ENCODE data around the gene MZF1. TPM values are rescaled to one million over a fixed set of nuclear protein-coding genes. Genes with fewer than 3 reads are reported as not detected.

Gene MZF1
- polyA plus RNA-seq, 3 donors, result 31.0 to 59.2 (median 54.2) TPM

DNA sequence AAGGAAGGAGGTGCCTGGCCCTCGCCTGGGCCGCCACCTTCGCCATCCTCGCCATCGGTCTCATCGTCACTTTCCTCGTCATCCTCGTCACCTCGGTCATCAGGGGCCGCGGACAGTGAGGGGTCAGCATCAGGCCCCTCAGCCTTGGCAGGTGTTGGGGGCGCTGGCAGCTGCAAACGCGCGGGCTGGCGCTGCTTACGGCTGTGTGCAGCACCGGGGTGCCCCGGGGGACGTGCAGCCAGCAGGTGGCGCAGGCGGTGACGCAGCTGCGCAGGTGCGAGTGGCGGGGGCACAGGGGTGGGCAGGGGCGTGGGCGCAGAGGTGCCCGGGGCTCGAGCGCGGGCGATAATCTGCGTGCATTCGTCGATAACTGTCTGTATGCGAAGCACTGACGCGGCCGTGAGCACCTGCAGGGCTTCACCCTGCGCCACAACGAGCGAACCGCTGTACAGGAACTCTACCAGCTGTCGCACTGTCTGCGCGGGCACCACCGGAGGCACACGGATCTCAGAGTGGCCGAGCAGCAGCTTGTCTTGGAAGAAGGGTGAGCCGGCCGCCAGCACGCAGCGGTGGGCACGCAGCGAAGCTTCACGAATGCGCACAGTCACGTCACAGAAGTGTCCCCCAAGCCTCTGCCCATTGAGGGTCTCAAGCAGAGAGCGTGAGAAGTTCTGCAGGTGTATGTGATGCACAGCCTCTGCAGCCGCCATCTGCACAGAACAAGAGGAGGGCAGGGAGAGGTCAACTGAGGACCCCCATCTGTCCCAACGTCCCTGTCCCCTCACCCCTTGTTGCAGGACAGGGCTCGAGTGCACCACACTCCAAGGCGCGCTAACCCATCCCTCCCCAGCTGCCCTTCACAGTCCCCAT is 55.9 kb downstream of the MZF1 start:
- no peak for DNase-seq

DNA sequence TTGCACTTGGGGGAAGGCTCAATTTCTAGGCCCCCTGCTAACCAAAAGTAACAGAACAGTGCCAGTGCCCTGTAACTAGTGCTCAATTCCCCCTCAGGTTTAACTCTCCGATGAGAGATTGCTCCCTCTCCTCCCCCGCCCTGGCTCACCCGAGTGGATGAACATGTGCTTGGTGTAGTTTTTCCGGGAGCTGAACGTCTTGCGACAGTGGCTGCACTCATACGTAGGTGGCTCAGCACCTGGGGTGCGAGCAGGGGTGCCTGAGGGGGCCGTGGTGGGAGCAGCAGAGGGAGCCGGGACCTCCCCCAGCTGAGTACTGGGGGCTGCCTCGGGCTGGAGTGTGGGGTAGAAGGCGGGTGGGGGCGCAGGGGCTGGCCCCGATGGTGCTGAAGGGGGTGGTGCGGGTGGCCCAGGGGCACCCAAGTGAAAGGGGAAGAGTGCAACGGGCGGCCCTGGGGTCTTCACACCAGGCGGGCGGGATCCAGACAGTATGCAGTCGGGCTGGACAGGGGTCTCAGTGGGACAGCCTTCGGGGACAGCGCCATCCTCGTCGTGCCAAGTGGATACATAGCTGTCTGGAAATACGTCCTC is 56.8 kb downstream of the MZF1 start:
- DNase-seq, result no peak

DNA sequence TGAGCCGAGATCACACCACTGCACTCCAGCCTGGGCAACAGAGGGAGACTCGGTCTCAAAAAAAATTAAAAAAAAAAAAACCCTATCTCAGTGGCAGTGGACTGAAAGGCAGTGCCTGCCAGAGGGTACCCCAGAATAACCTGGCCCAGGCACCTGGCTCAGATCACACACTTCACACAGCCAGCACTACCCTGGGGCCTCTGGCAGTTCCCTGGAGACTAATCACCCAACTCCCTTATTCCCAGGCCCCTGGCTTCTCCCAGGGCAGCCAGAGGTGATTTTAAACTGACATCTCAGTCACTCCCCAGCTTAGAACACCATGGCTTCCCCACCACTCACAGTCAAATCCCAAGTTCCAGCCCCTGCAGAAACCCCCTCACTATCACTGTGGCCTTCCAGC is 57.9 kb downstream of the MZF1 start:
- no peak for DNase-seq

DNA sequence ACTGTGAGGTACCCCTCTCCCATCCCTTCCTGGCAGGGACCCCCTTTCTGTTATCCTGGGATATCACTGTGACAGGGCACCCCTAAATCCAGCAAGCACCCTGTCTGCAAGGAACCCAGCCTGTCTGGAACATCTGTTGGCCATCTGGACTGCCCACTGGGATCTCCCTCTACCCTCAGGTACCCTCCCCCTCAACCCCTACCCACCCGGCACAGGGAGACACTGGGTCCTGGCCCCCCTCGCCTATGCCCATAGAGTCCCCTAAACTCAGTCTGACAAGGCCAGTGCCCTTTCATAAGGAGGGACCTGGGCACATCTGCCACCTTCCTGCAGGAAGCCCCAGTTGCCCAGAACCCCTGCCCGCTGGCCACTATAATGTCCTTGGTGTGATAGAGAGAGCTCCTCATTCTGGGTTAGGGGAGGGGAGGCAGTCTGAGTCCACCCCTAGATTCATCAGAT is 58.5 kb downstream of the MZF1 start:
- no peak for DNase-seq

DNA sequence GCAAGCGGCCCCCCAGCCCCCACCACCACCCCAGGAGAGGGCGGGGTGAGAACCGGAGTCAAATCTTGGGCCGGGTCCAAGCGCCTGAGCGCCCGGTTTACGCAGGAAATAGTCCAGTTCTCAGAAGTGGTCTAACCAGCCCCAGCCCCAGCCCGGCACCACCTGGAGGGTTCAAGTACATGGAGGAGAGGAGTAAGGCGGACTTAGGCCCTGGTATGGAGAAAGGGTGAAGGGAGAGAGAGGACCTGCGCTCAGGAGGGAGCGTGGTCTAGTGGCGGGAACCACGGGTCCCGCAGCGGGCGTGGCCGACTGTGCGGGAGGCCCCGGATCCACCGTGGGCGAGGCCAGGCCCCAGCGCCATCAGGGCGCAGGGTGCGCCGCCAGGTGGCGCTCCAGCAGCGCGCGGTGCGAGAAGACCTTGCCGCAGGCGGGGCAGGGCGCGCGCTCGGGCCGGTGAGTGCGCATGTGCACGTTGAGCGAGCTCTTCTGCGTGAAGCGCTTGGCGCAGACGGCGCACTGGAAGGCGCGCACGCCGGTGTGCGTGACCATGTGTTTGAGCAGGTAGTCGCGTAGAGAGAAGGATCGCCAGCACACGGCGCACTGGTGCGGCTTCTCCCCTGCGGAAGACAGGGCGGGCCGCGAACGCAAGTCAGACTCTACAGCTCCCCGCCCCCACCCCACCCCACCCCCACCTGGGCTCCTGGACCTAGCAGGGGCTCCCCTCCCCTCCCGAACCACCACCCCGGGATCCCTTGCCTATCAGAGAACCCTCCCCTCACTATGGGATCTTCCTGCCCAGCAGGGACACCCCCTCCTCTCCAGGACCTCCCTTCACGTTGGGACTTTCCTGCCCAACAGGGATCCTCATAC is 59.2 kb downstream of the MZF1 start:
- DNase-seq, result peak; percentile 86

DNA sequence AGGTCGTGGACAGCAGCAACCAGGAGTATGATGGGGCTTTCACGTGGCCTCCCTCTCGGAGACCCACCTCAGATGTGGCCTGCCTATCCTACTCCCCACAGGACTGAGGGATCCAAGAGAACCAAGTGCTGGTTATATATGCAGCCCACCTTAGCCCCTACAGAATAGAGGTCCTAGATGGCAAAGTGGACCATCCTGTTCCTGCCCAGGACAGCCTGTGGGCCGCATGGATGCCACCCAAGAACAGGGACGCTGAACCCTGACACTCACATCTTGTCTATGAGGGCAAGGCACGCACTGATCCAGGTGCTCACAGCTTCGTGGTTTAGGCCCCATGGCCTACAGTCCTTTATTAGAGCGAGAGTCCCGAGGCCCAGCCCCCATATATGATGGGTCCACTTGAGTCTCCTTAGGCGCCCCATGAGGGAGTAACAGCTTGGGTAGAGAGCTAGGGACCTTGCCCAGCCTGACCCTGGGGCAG is 59.9 kb downstream of the MZF1 start:
- no peak for DNase-seq

Other genes with a start within 250 kb of the MZF1 start
- 1 to 10 TPM; 3.8 to 4.1 (median 4.0) TPM for gene ZSCAN22, start 246.3 kb downstream of the MZF1 start, polyA plus RNA-seq (ENCODE audit: insufficient read length in 3 of 3)
- 1 to 10 TPM; 1.6 to 2.1 (median 2.0) TPM for gene A1BG, start 219.8 kb downstream of the MZF1 start, polyA plus RNA-seq (ENCODE audit: insufficient read length in 3 of 3)
- gene ZNF497, start 210.6 kb downstream of the MZF1 start, polyA plus RNA-seq (ENCODE audit: insufficient read length in 3 of 3), result 1 to 10 TPM; 5.0 to 7.1 (median 5.5) TPM
- gene ZNF837, start 192.3 kb downstream of the MZF1 start, polyA plus RNA-seq (ENCODE audit: insufficient read length in 3 of 3), result 1 to 10 TPM; 5.6 to 6.2 (median 5.8) TPM
- gene RPS5, start 186.1 kb downstream of the MZF1 start, polyA plus RNA-seq (ENCODE audit: insufficient read length in 3 of 3), result 1,000 to 10,000 TPM in 2 of 3 donors, 100 to 1,000 TPM in 1; 960 to 1,160 (median 1,095) TPM
- gene RNF225, start 177.7 kb downstream of the MZF1 start, polyA plus RNA-seq (ENCODE audit: insufficient read length in 3 of 3), result not detected
- 10 to 100 TPM; 13.2 to 16.5 (median 13.9) TPM for gene ZNF584, start 164.7 kb downstream of the MZF1 start, polyA plus RNA-seq (ENCODE audit: insufficient read length in 3 of 3)
- gene ZNF132, start 133.2 kb downstream of the MZF1 start, polyA plus RNA-seq (ENCODE audit: insufficient read length in 3 of 3), result 10 to 100 TPM; 13.6 to 16.7 (median 15.1) TPM
- gene ZNF324B, start 121.7 kb downstream of the MZF1 start, polyA plus RNA-seq (ENCODE audit: insufficient read length in 3 of 3), result 1 to 10 TPM; 7.2 to 7.6 (median 7.2) TPM
- 10 to 100 TPM; 10.0 to 13.4 (median 11.0) TPM for gene ZNF324, start 106.3 kb downstream of the MZF1 start, polyA plus RNA-seq (ENCODE audit: insufficient read length in 3 of 3)
- 10 to 100 TPM; 17.3 to 23.4 (median 19.3) TPM for gene ZNF446, start 97.0 kb downstream of the MZF1 start, polyA plus RNA-seq (ENCODE audit: insufficient read length in 3 of 3)
- gene SLC27A5, start 61.3 kb downstream of the MZF1 start, polyA plus RNA-seq (ENCODE audit: insufficient read length in 3 of 3), result 10 to 100 TPM; 13.3 to 13.8 (median 13.6) TPM
- 10 to 100 TPM; 14.5 to 19.1 (median 16.1) TPM for gene ZBTB45, start 53.5 kb downstream of the MZF1 start, polyA plus RNA-seq (ENCODE audit: insufficient read length in 3 of 3)
- gene TRIM28, start 29.3 kb downstream of the MZF1 start, polyA plus RNA-seq (ENCODE audit: insufficient read length in 3 of 3), result 100 to 1,000 TPM; 644 to 816 (median 758) TPM
- 100 to 1,000 TPM; 117 to 136 (median 126) TPM for gene CHMP2A, start 18.2 kb downstream of the MZF1 start, polyA plus RNA-seq (ENCODE audit: insufficient read length in 3 of 3)
- gene UBE2M, start 14.7 kb downstream of the MZF1 start, polyA plus RNA-seq (ENCODE audit: insufficient read length in 3 of 3), result 100 to 1,000 TPM in 1 of 3 donors, 10 to 100 TPM in 2; 90.2 to 109 (median 97.5) TPM